ENCODE measurements around the gene TNPO1. TPM values are rescaled to one million over a fixed set of nuclear protein-coding genes. Genes with fewer than 3 reads are reported as not detected.

Gene TNPO1
- total and polyA plus RNA-seq, 2 of the 13 experiments (the other 11 are each of a cell fraction or from before 2014, with no cell fraction given) = 26.7 to 123 TPM

- Histone ChIP-seq H3K27ac (ENCODE audit: extremely low read length, insufficient read depth, low read length) (no peak overlapping the region), H3K9me3 (ENCODE audit: low read length) (no peaks in the 10 kb centered on the region), H3K4me3 (replicated peaks in 1 of 3; ENCODE audit: insufficient read depth in 1 of 3, low read depth in 2 of 3, low read length in 3 of 3) (no peak overlapping the region), H3K36me3 (replicated peaks in 1 of 2; ENCODE audit: control insufficient read depth in 1 of 2, insufficient read depth in 2 of 2, low read length in 2 of 2) (no peaks in the 10 kb centered on the region), H4K20me1 (ENCODE audit: insufficient read depth, low read length) (no peaks in the 10 kb centered on the region), H3K27me3 (ENCODE audit: control insufficient read depth in 1 of 2, insufficient read depth in 2 of 2, low read length in 2 of 2) (no peaks in the 10 kb centered on the region), H3K9ac (ENCODE audit: insufficient read depth, low read depth, low read length) (no peak overlapping the region), H3K79me2 (ENCODE audit: insufficient read depth, low read length) (no peaks in the 10 kb centered on the region), H2AFZ (ENCODE audit: low read length) (no peak overlapping the region), H3K4me1 (ENCODE audit: insufficient read depth, low read length) (peaks cover 22% of the 10 kb centered on the region), H3K4me2 (ENCODE audit: low read depth, low read length) (0 out of 2 replicates have a peak overlapping the region, but pooled peaks have one; percentile 2)
- DNase-seq (ENCODE audit: low spot score) (peak; percentile 53), FAIRE-seq (peak; percentile 61), ATAC-seq (no peak)
- in situ Hi-C loops (cut with HindIII; ENCODE audit: extremely low pct_ligation_motif_present, low pct_unique_long_range_greater_than_20kb) = loop anchor here (5.0 to 10.0 kb wide), 2 partner anchors 207 to 454 kb away; no protein-coding TSS in a partner anchor
- ChIA-PET CTCF (ENCODE audit: low intra/inter-chr PET ratio, low total read pairs) (interaction anchor here (1.4 kb wide), 1 partner anchor 207 kb away, joined by 9 read pairs; no protein-coding TSS in a partner anchor), POLR2A (interaction anchor here (0.6 kb wide), 1 partner anchor 208 kb away, joined by 3 read pairs; no protein-coding TSS in a partner anchor)
- BruUV-seq (replicated peaks) = no TSS peak
- intact Hi-C loops (cut with micrococcal nuclease; ENCODE audit: unreplicated experiment) = loop anchor here (1.0 kb wide), 3 partner anchors 29 to 453 kb away; no protein-coding TSS in a partner anchor
- WGBS (ENCODE audit: low lambda C conversion rate) = 31% methylated on average over 5 of the region's 5 CpGs
- TF ChIP-seq SOX5 (CRISPR knock-in tag; IDR thresholded peaks at IDR 0.05; ENCODE audit: borderline replicate concordance) (no peak), HMGXB4 (CRISPR knock-in tag; IDR thresholded peaks at IDR 0.05; ENCODE audit: borderline replicate concordance in 1 of 2, low read depth in 1 of 2) (0 out of 4 replicates have a peak, but pooled peaks of 1 of the 2 experiments have one; percentile 41), KDM4B (CRISPR knock-in tag; IDR thresholded peaks at IDR 0.05) (no peak), CBX5 (CRISPR knock-in tag; IDR thresholded peaks at IDR 0.05; ENCODE audit: borderline replicate concordance) (no peak), NR2F6 (IDR thresholded peaks at IDR 0.05) (peak; percentile 80), NR2F6 (CRISPR knock-in tag; IDR thresholded peaks at IDR 0.05) (peak; percentile 84), RXRB (CRISPR knock-in tag; IDR thresholded peaks at IDR 0.05; ENCODE audit: borderline replicate concordance) (0 out of 2 replicates have a peak, but pooled peaks have one; percentile 28), NR2C2 (CRISPR knock-in tag; IDR thresholded peaks at IDR 0.05; ENCODE audit: borderline replicate concordance) (peak; percentile 73; the same call in 1 of the 2 replicates), ZBTB4 (CRISPR knock-in tag; IDR thresholded peaks at IDR 0.05; ENCODE audit: borderline replicate concordance) (no peak), RNF2 (conservative IDR thresholded peaks at IDR 0.05; ENCODE audit: low read depth) (no peak), ZNF614 (CRISPR knock-in tag; IDR thresholded peaks at IDR 0.05; ENCODE audit: borderline replicate concordance) (no peak), ARID5B (CRISPR knock-in tag; IDR thresholded peaks at IDR 0.05) (0 out of 2 replicates have a peak, but pooled peaks have one; percentile 11), ZNF703 (CRISPR knock-in tag; IDR thresholded peaks at IDR 0.05; ENCODE audit: borderline replicate concordance) (no peak), XRCC5 (optimal IDR thresholded peaks at IDR 0.05; ENCODE audit: low read length) (peak; percentile 68), KAT8 (CRISPR knock-in tag; IDR thresholded peaks at IDR 0.05) (0 out of 2 replicates have a peak, but pooled peaks have one; percentile 29)
Measured at GRCh38 chr5:72818866-72819534, 2.5 kb downstream of the TNPO1 start.
